Endodermal cell (in vitro differentiated cells): Measurements from ENCODE around the gene STK17B. TPM values are rescaled to one million over a fixed set of nuclear protein-coding genes. Genes with fewer than 3 reads are reported as not detected.
"Not testable (repeated sequence)": the region's sequence is repeated elsewhere in the genome, so short reads cannot be mapped to it uniquely, and the experiment has no call there.

ENCODE experiments used
- DNase-seq: peaks from one replicate; pipeline ENCODE4 v3.0.0-alpha.2; 2017
- H3K27ac ChIP-seq: 2 replicates; pipeline ENCODE4 v1.5.1; 2013; ENCODE audit warnings: mild to moderate bottlenecking, low read depth, low read length, moderate library complexity
- H3K27me3 ChIP-seq: 2 replicates; pipeline ENCODE4 v1.6.1; 2013; ENCODE audit warnings: mild to moderate bottlenecking, low read length, moderate library complexity; ENCODE audit not compliant: insufficient read depth, control insufficient read depth, poor library complexity, severe bottlenecking
- H3K36me3 ChIP-seq: 2 replicates; pipeline ENCODE4 v1.7.0; 2013; ENCODE audit warnings: mild to moderate bottlenecking, low read length, moderate library complexity; ENCODE audit not compliant: control insufficient read depth, insufficient read depth
- H3K4me1 ChIP-seq: one replicate; pipeline ENCODE4 v1.7.0; 2013; ENCODE audit warnings: low read length; ENCODE audit not compliant: control insufficient read depth, insufficient read depth
- H3K4me3 ChIP-seq: 2 replicates; pipeline ENCODE4 v1.5.1; 2013; ENCODE audit warnings: mild to moderate bottlenecking, low read length, moderate library complexity
- H3K9ac ChIP-seq: 2 replicates; pipeline ENCODE4 v1.6.1; 2013; ENCODE audit warnings: mild to moderate bottlenecking, low read length, moderate library complexity; ENCODE audit not compliant: poor library complexity, severe bottlenecking; ENCODE audit errors: extremely low read depth
- H3K9me3 ChIP-seq: 2 replicates; pipeline ENCODE4 v1.6.1; 2013; ENCODE audit warnings: mild to moderate bottlenecking, low read length, moderate library complexity; ENCODE audit not compliant: control insufficient read depth
- H3K27ac Mint-ChIP-seq: 2 replicates; pipeline ENCODE4 v1.8.0; 2020; ENCODE audit warnings: mixed read lengths
- H3K27me3 Mint-ChIP-seq: 2 replicates; pipeline ENCODE4 v1.8.0; 2021; ENCODE audit warnings: mild to moderate bottlenecking, mixed read lengths; ENCODE audit not compliant: insufficient read depth
- H3K36me3 Mint-ChIP-seq: 2 replicates; pipeline ENCODE4 v1.8.0; 2020; ENCODE audit warnings: low read depth, mixed read lengths
- H3K4me1 Mint-ChIP-seq: 2 replicates; pipeline ENCODE4 v1.8.0; 2020; ENCODE audit warnings: mixed read lengths
- H3K4me3 Mint-ChIP-seq: 2 replicates; pipeline ENCODE4 v1.8.0; 2020; ENCODE audit warnings: mild to moderate bottlenecking, moderate library complexity, mixed read lengths
- H3K9me3 Mint-ChIP-seq: 2 replicates; pipeline ENCODE4 v1.8.0; 2020; ENCODE audit warnings: mild to moderate bottlenecking, mixed read lengths
- WGBS, 2 experiments: methylation state at CpG; one replicate each; pipeline versions ENCODE4 v1.1.5 to v1.1.7; 2013; ENCODE audit warnings: missing lambda C conversion rate in 2 of 2, mixed read lengths in 1 of 2; ENCODE audit not compliant: insufficient coverage in 1 of 2, insufficient read length in 1 of 2; 5-methylcytosine and 5-hydroxymethylcytosine counted together
- total RNA-seq, 2 donors: library from RNA; stranded (reverse); fragmentation: NEBNext Ultra II Directional in 1 of 2; extraction: Animal tissue kit (Norgen Biotek cat#: 25700) in 1 of 2; gene quantifications; 2 replicates in 1 of 2; 3 replicates in 1 of 2; pipeline ENCODE4 v1.2.1, GENCODE V29; 2021
- TF ChIP-seq, protein P1 (sequence below): fragments of 200-600 bp; sonication (generic); conservative IDR thresholded peaks from 2 replicates; pipeline ENCODE4 v1.5.0; 2021; ENCODE audit warnings: antibody characterized with exemption, mild to moderate bottlenecking

The STK17B gene
- total RNA-seq, 2 donors from 2014 or later = 6.2 to 10.8 TPM

DNA sequence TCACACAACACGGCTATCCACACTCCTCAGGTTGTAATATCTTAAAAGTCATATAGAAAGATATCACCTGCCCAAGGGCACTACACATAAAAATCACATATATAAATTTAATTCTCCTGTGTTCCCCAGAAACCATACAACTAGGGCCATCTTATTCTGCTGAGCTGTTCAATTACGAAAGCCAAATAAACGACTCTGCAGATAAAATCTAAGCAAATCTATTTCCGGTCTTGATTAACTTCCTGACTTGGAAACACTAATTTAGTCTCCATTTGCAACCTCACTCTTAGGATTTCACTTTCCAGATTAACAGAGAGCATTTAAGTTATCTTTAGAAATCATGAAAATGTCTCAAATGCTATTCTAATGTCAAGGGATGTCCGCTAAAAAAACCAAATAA lies 23.9 kb upstream of the STK17B start:
- H3K36me3 Mint-ChIP-seq = no peaks in the 10 kb centered on the region
- no peaks in the 10 kb centered on the region for H3K27me3 Mint-ChIP-seq
- no peaks in the 10 kb centered on the region for H3K9me3 ChIP-seq
- 85 to 95% methylated on average over 3 to 5 of the region's 5 CpGs for WGBS, 2 experiments
- H3K36me3 ChIP-seq = no peaks in the 10 kb centered on the region
- H3K9me3 Mint-ChIP-seq = no peaks in the 10 kb centered on the region
- H3K4me1 ChIP-seq = no peaks in the 10 kb centered on the region
- no peaks in the 10 kb centered on the region for H3K4me1 Mint-ChIP-seq
- no peak overlapping the region for H3K27ac Mint-ChIP-seq
- H3K4me3 ChIP-seq = no peak overlapping the region
- H3K27ac ChIP-seq = no peak overlapping the region
- no peak overlapping the region for H3K4me3 Mint-ChIP-seq
- H3K9ac ChIP-seq = no peak overlapping the region
- no peaks in the 10 kb centered on the region for H3K27me3 ChIP-seq
- DNase-seq = no peak
- TF ChIP-seq, protein P1, sequence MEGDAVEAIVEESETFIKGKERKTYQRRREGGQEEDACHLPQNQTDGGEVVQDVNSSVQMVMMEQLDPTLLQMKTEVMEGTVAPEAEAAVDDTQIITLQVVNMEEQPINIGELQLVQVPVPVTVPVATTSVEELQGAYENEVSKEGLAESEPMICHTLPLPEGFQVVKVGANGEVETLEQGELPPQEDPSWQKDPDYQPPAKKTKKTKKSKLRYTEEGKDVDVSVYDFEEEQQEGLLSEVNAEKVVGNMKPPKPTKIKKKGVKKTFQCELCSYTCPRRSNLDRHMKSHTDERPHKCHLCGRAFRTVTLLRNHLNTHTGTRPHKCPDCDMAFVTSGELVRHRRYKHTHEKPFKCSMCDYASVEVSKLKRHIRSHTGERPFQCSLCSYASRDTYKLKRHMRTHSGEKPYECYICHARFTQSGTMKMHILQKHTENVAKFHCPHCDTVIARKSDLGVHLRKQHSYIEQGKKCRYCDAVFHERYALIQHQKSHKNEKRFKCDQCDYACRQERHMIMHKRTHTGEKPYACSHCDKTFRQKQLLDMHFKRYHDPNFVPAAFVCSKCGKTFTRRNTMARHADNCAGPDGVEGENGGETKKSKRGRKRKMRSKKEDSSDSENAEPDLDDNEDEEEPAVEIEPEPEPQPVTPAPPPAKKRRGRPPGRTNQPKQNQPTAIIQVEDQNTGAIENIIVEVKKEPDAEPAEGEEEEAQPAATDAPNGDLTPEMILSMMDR = no peak

DNA sequence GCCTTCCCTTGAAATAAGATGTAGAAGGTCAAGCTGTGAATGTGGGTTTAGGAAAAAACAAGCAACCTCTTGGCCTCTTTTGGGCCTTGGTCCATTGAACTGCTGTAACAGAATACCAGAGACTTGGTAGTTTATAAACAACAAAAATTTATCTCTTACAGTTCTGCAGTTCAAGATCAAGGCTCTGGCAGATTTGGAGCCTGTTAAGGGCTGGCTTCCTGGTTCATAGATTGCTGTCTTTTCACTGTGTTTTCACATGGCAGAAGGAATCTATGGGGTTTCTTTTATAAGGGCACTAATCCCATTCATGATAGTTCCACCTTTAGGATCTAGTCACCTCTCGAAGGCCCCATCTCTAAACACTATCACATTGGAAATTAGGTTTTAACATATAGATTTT lies 20.2 kb upstream of the STK17B start:
- H3K36me3 ChIP-seq = no peaks in the 10 kb centered on the region
- no peaks in the 10 kb centered on the region for H3K9me3 ChIP-seq
- H3K27me3 Mint-ChIP-seq = no peaks in the 10 kb centered on the region
- H3K27ac ChIP-seq = no peak overlapping the region
- no peaks in the 10 kb centered on the region for H3K4me1 Mint-ChIP-seq
- no peaks in the 10 kb centered on the region for H3K4me1 ChIP-seq
- H3K9me3 Mint-ChIP-seq = no peaks in the 10 kb centered on the region
- no peaks in the 10 kb centered on the region for H3K27me3 ChIP-seq
- TF ChIP-seq, protein P1 = no peak
- H3K9ac ChIP-seq = no peak overlapping the region
- DNase-seq = no peak
- H3K27ac Mint-ChIP-seq = no peak overlapping the region
- 83% methylated on average over 1 of the region's 1 CpG; no CpG with 5 or more reads in 1 of the 2 experiments for WGBS, 2 experiments
- no peak overlapping the region for H3K4me3 ChIP-seq
- no peak overlapping the region for H3K4me3 Mint-ChIP-seq
- H3K36me3 Mint-ChIP-seq = no peaks in the 10 kb centered on the region

DNA sequence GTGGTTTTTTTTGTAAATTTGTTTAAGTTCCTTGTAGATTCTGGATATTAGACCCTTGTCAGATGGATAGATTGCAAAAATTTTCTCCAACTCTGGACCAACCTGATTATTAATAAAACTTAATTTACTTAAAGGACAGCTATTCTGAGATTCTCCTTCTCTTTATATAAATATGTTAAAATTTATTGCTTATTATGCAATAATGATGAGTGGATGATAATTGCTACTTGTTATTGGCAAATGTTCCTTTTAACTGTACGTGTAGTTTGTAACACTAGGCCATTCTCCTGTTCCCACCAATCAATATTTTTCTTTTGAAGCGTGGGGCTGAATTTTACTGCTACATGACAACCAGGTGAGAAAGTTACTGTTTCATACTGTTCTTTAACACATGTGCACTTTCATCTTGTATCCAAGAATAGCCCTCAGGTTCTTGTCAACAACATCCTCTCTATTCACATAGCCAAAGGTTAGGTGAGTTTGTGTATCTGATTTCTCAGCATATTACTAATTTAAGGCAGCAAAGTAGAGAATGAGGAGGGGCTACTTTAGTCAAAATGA lies 16.6 kb upstream of the STK17B start:
- Histone ChIP-seq H3K27ac (no peak overlapping the region), H3K27me3 (no peaks in the 10 kb centered on the region), H3K4me3 (no peak overlapping the region), H3K36me3 (no peaks in the 10 kb centered on the region), H3K4me1 (no peaks in the 10 kb centered on the region), H3K9ac (no peak overlapping the region), H3K9me3 (no peaks in the 10 kb centered on the region)
- DNase-seq = no peak
- Mint-ChIP-seq H3K27me3 (no peaks in the 10 kb centered on the region), H3K4me3 (no peak overlapping the region), H3K36me3 (no peaks in the 10 kb centered on the region), H3K27ac (no peak overlapping the region), H3K9me3 (no peaks in the 10 kb centered on the region), H3K4me1 (no peaks in the 10 kb centered on the region)
- WGBS, 2 experiments = 88 to 89% methylated on average over 2 of the region's 2 CpGs
- TF ChIP-seq, protein P1 = no peak

DNA sequence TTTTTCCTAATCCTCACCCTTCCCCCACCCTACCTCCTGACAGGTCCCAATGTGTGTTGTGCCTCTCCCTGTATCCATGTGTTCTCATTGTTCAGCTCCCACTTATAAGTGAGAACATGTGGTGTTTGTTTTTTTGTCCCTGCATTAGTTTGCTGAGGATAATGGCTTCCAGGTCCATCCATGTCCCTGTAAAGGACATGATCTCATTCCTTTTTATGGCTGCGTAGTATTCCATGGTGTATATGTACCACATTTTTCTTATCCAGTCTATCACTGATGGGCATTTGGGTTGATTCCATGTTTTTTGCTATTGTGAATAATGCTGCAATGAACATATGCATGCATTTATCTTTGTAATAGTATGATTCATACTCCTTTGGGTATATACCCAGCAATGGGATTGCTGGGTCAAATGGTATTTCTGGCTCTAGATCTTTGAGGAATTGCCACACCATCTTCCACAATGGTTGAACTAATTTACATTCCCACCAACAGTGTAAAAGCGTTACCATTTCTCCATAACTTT lies 15.9 kb upstream of the STK17B start:
- 95% methylated on average over 2 of the region's 2 CpGs; no CpG with 5 or more reads in 1 of the 2 experiments for WGBS, 2 experiments

More for the DNA sequence above, 15.9 kb upstream of the STK17B start:
- not testable (repeated sequence) for H3K9me3 ChIP-seq, H3K4me3 ChIP-seq, H3K27ac Mint-ChIP-seq, H3K27me3 Mint-ChIP-seq, DNase-seq, H3K9ac ChIP-seq, H3K36me3 Mint-ChIP-seq, H3K27me3 ChIP-seq, H3K36me3 ChIP-seq, H3K9me3 Mint-ChIP-seq, H3K4me1 ChIP-seq, H3K27ac ChIP-seq, H3K4me1 Mint-ChIP-seq, H3K4me3 Mint-ChIP-seq
